Adipose tissue (tissue), 3 donors: ENCODE measurements around the gene ACSS3. TPM values are rescaled to one million over a fixed set of nuclear protein-coding genes. Genes with fewer than 3 reads are reported as not detected.
"Not testable (repeated sequence)": the region's sequence is repeated elsewhere in the genome, so short reads cannot be mapped to it uniquely, and the experiment has no call there.

Source experiments
- H3K27ac ChIP-seq: one replicate; pipeline ENCODE4 v1.5.1; 2013; ENCODE audit warnings: low read depth, low read length
- WGBS, 3 donors: extraction: QIAGEN DNeasy Blood & Tissue Kit; methylation state at CpG; one replicate each; pipeline ENCODE4 v1.1.7; 2013; 5-methylcytosine and 5-hydroxymethylcytosine counted together
- polyA plus RNA-seq, 3 donors: library from polyadenylated mRNA; stranded (reverse); fragments of 200-250 nt; gene quantifications; one replicate each; pipeline ENCODE4 v1.2.3, GENCODE V29; 2013
- donor health status: healthy with polysubstance abuse.
- donor health status: Bipolar disorder and iron deficiency.
- donor health status: healthy.

ACSS3 gene
- polyA plus RNA-seq, 3 donors = 3.8 to 27.9 (median 14.1) TPM

- H3K27ac ChIP-seq = no peak overlapping the region
- 96 to 97% (median 97%) methylated on average over 1 of the region's 1 CpG for WGBS, 3 donors
These were observed 129.3 kb downstream of the ACSS3 start for GRCh38 chr12:81207173-81207572.

GRCh38 chr12:81207664-81208063 lies 129.8 kb downstream of the ACSS3 start:
- 83 to 91% (median 85%) methylated on average over 4 of the region's 4 CpGs for WGBS, 3 donors

GRCh38 chr12:81208187-81208911 lies 130.5 kb downstream of the ACSS3 start:
- no peak overlapping the region for H3K27ac ChIP-seq
- WGBS, 3 donors = 58 to 70% (median 60%) methylated on average over 9 of the region's 9 CpGs

More at GRCh38 chr12:81207664-81208063, 129.8 kb downstream of the ACSS3 start:
- H3K27ac ChIP-seq = no peak overlapping the region

- H3K27ac ChIP-seq = no peak overlapping the region
These were observed 131.1 kb downstream of the ACSS3 start for GRCh38 chr12:81209012-81209411.

- WGBS, 3 donors = 64 to 86% (median 66%) methylated on average over 2 of the region's 2 CpGs
- not testable (repeated sequence) for H3K27ac ChIP-seq
These were observed 131.9 kb downstream of the ACSS3 start for GRCh38 chr12:81209772-81210225.

GRCh38 chr12:81211306-81211705 lies 133.4 kb downstream of the ACSS3 start:
- no peak overlapping the region for H3K27ac ChIP-seq
- WGBS, 3 donors = 90 to 94% (median 93%) methylated on average over 1 of the region's 1 CpG

- H3K27ac ChIP-seq = no peak overlapping the region
- 62 to 82% (median 72%) methylated on average over 4 of the region's 4 CpGs for WGBS, 3 donors
These were observed 135.3 kb downstream of the ACSS3 start for GRCh38 chr12:81212996-81213696.

- no peak overlapping the region for H3K27ac ChIP-seq
- WGBS, 3 donors = 93 to 96% (median 93%) methylated on average over 3 of the region's 3 CpGs
These were observed 138.9 kb downstream of the ACSS3 start for GRCh38 chr12:81216739-81217138.

GRCh38 chr12:81221681-81222080 lies 143.8 kb downstream of the ACSS3 start:
- 32 to 50% (median 45%) methylated on average over 1 of the region's 1 CpG for WGBS, 3 donors
- H3K27ac ChIP-seq = no peak overlapping the region

GRCh38 chr12:81222846-81223592 lies 145.1 kb downstream of the ACSS3 start:
- WGBS, 3 donors = 72 to 81% (median 75%) methylated on average over 5 of the region's 5 CpGs
- no peak overlapping the region for H3K27ac ChIP-seq

- H3K27ac ChIP-seq = no peak overlapping the region
- WGBS, 3 donors = 91 to 96% (median 94%) methylated on average over 6 of the region's 6 CpGs
These were observed 146.7 kb downstream of the ACSS3 start for GRCh38 chr12:81224626-81225025.

GRCh38 chr12:81229759-81230158 lies 151.9 kb downstream of the ACSS3 start:
- H3K27ac ChIP-seq = no peak overlapping the region
- 68 to 75% (median 68%) methylated on average over 5 of the region's 5 CpGs for WGBS, 3 donors

- 80 to 86% (median 86%) methylated on average over 3 of the region's 3 CpGs for WGBS, 3 donors
- H3K27ac ChIP-seq = no peak overlapping the region
These were observed 153.9 kb downstream of the ACSS3 start for GRCh38 chr12:81231574-81232368.

GRCh38 chr12:81245458-81245857 lies 167.6 kb downstream of the ACSS3 start:
- no peak overlapping the region for H3K27ac ChIP-seq
- WGBS, 3 donors = 33 to 63% (median 33%) methylated on average over 2 of the region's 2 CpGs

- WGBS, 3 donors = 40 to 54% (median 50%) methylated on average over 4 of the region's 4 CpGs
- no peak overlapping the region for H3K27ac ChIP-seq
These were observed 168.2 kb downstream of the ACSS3 start for GRCh38 chr12:81245907-81246570.

- H3K27ac ChIP-seq = no peak overlapping the region
- WGBS, 3 donors = 61 to 78% (median 67%) methylated on average over 2 of the region's 2 CpGs
These were observed 172.1 kb downstream of the ACSS3 start for GRCh38 chr12:81249976-81250375.

- WGBS, 3 donors = 87 to 91% (median 91%) methylated on average over 3 of the region's 3 CpGs
- no peak overlapping the region for H3K27ac ChIP-seq
These were observed 174.3 kb downstream of the ACSS3 start for GRCh38 chr12:81252228-81252627.

GRCh38 chr12:81253360-81253759 lies 175.5 kb downstream of the ACSS3 start:
- H3K27ac ChIP-seq = no peak overlapping the region
- 70 to 85% (median 82%) methylated on average over 3 of the region's 3 CpGs for WGBS, 3 donors
